Tibial nerve (tissue), 4 donors: ENCODE data around the gene PARP1. TPM values are rescaled to one million over a fixed set of nuclear protein-coding genes. Genes with fewer than 3 reads are reported as not detected.

Source experiments
- DNase-seq, 2 donors: peaks; one replicate each; pipeline ENCODE4 v3.0.0-alpha.2; 2019; ENCODE audit warnings: low spot score in 2 of 2
- H3K27ac ChIP-seq, 4 donors: fragments of 200-600 bp; sonication (generic) in 3 of 4; one replicate each; pipeline ENCODE4 v1.5.1; 2017 to 2019; ENCODE audit warnings: mild to moderate bottlenecking in 1 of 4
- H3K27me3 ChIP-seq, 2 donors: fragments of 200-600 bp; sonication (generic) in 1 of 2; one replicate each; pipeline versions ENCODE4 v1.5.1 to v1.6.0; 2017 to 2019
- H3K36me3 ChIP-seq, 3 donors: fragments of 200-600 bp; sonication (generic); one replicate each; pipeline ENCODE4 v1.5.1; 2018 to 2019
- H3K4me1 ChIP-seq, 4 donors: fragments of 200-600 bp; sonication (generic) in 3 of 4; one replicate each; pipeline ENCODE4 v1.5.1; 2017 to 2019
- H3K4me3 ChIP-seq, 4 donors: fragments of 200-600 bp; sonication (generic) in 3 of 4; one replicate each; pipeline ENCODE4 v1.5.1; 2017 to 2019; ENCODE audit warnings: mild to moderate bottlenecking in 1 of 4, moderate library complexity in 1 of 4
- H3K9me3 ChIP-seq, 4 donors: fragments of 200-600 bp; sonication (generic) in 3 of 4; one replicate each; pipeline ENCODE4 v1.5.1; 2017 to 2019
- CTCF ChIP-seq, 5 experiments: fragments of 200-600 bp in 3 of 5; fragments of 450-650 bp in 2 of 5; sonication (generic) in 3 of 5; IDR thresholded peaks; one replicate each; pipeline ENCODE4 v1.5.1; 2016 to 2019; ENCODE audit warnings: antibody characterized with exemption in 5 of 5, mild to moderate bottlenecking in 3 of 5, moderate library complexity in 2 of 5
- EP300 ChIP-seq, 2 donors: sonication (generic); formaldehyde crosslinking; IDR thresholded peaks; one replicate each; pipeline ENCODE4 v1.6.1; 2017; ENCODE audit warnings: antibody characterized with exemption in 2 of 2, mild to moderate bottlenecking in 1 of 2
- POLR2A ChIP-seq, 2 donors: fragments of 450-650 bp; IDR thresholded peaks; one replicate each; pipeline ENCODE4 v1.6.1; 2017; ENCODE audit warnings: antibody characterized with exemption in 2 of 2, mild to moderate bottlenecking in 2 of 2, moderate library complexity in 2 of 2
- WGBS, 2 donors: methylation state at CpG; one replicate each; pipeline ENCODE4 v1.1.5; 2018; 5-methylcytosine and 5-hydroxymethylcytosine counted together
- total RNA-seq, 4 donors: library from RNA; depleted of rRNA; stranded (reverse); fragments of >200 nt; gene quantifications; one replicate each; pipeline ENCODE4 v1.1.0, GENCODE V29; 2016

PARP1 gene
- total RNA-seq, 4 donors from 2014 or later, result 91.5 to 117 (median 99.5) TPM

DNA sequence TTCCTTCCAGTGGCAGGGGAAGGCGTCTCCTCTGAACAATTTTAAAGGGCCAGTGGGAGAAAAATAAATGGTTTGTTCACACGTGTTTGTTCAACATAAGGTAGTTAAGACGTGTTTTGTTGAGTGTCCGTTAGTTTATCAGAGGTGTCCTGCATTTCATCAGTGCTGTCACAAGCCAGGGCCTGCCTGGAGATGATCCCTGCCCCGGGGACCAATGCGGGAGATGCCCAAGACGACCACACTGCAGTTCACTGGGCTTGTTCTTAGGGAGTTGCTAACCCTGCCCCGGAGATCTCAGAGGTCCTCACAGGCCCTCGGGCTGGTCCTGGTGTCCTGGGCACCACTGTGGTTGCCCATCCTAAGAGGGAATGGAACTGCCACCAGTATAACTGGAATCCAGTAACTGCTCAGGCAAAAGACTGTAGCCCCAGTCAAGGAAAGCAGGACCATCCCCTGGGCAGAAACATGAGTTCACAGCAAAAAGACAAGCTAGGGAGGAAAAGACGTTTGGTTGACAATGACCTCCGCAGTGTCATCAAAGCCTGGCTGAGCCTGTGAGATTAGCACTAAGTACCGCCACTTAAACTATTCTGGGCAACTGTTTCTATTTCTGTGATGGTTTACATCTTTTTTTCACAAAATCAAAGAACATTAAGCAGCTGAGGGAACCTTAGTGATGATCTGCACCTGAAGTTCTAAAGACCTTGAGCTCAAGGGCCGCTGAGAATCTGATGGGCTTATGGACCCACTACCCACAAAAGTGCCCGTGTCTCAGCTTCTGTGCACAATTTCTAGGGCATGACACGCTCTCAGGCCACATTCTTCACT, 54.0 kb downstream of the PARP1 start:
- H3K9me3 ChIP-seq, result no peaks in the 10 kb centered on the region
- no peaks in the 10 kb centered on the region for H3K27me3 ChIP-seq
- peaks cover 0 to 27% (median 0%) of the 10 kb centered on the region in 3 donors for H3K36me3 ChIP-seq
- peaks cover 0 to 17% (median 6%) of the 10 kb centered on the region in 4 donors for H3K4me1 ChIP-seq
- H3K27ac ChIP-seq, result no peak overlapping the region
- WGBS, 2 donors, result 64 to 71% methylated on average over 15 of the region's 15 CpGs
- H3K4me3 ChIP-seq, result no peak overlapping the region
- no peak for DNase-seq
- TF ChIP-seq CTCF (IDR thresholded peaks at IDR 0.05), result no peak

DNA sequence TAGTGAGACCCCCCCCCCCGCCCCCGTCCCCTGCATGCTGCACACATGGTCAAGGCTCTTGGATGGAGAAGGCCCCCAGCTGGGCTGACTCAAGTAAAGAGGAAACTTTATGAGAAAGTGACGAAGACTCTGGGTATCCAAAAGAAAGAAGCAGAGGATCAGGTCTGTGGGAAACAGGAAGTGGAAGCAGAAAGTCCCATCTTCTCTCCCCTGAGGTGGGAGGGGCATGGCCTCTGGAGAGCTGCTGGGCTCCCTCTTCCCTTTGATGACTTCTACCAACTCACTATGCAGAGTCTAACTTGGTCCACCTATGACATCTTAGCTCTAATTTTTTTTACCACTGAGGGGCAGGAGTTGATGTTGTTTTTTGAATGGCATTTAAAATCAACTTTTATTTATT, 56.2 kb downstream of the PARP1 start:
- TF ChIP-seq CTCF (IDR thresholded peaks at IDR 0.05) (no peak), POLR2A (IDR thresholded peaks at IDR 0.05) (no peak), EP300 (IDR thresholded peaks at IDR 0.05) (no peak)
- Histone ChIP-seq H3K36me3 (peaks cover 0 to 5% (median 0%) of the 10 kb centered on the region in 3 donors), H3K4me3 (no peak overlapping the region), H3K4me1 (peaks cover 0 to 17% (median 6%) of the 10 kb centered on the region in 4 donors), H3K27ac (no peak overlapping the region), H3K9me3 (no peaks in the 10 kb centered on the region), H3K27me3 (no peaks in the 10 kb centered on the region)
- DNase-seq, result no peak
- WGBS, 2 donors, result 77 to 80% methylated on average over 3 of the region's 3 CpGs

GRCh38 chr1:226350519-226350865, 57.4 kb downstream of the PARP1 start:
- no peaks in the 10 kb centered on the region for H3K9me3 ChIP-seq
- H3K36me3 ChIP-seq, result no peaks in the 10 kb centered on the region
- peaks cover 0 to 11% (median 3%) of the 10 kb centered on the region in 4 donors for H3K4me1 ChIP-seq
- no peak for DNase-seq
- WGBS, 2 donors, result 39 to 42% methylated on average over 9 of the region's 9 CpGs
- TF ChIP-seq CTCF (IDR thresholded peaks at IDR 0.05) (no peak), EP300 (IDR thresholded peaks at IDR 0.05) (no peak), POLR2A (IDR thresholded peaks at IDR 0.05) (no peak)
- H3K27me3 ChIP-seq, result no peaks in the 10 kb centered on the region
- H3K4me3 ChIP-seq, result no peak overlapping the region
- H3K27ac ChIP-seq, result no peak overlapping the region

DNA sequence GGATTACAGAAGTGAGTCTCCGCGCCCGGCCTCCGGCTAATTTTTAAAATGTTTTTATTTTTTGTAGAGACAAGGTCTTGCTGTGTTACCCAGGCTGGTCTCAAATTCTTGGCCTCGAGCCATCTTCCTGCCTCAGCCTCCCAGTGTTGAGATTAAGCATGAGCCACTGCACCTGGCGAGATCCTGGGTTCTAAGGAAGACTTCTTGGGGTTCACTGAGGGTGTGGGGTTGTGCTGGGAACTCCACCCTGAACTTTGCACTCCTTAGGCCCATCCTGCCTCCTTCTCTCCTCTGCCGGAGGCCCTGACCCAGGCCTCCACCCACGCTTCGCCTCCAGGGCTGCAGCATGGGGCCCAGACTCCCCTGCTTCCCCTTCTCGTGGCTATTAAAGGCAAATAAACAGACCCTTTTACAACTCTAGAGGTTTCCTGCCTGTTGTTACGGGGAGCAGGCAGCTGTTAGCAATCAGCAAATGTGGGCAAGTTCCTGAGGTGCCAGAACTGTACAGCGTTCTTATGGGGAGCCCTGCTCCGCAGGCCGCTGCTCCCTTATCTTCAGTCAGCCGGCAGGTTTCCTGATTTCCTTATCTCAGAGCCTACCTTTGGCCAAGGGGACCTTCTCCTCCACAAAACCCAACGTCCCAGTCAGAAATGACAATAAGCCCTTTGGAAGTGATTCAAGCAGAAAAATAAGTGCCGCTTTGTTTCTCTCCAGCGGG, 57.9 kb downstream of the PARP1 start:
- Histone ChIP-seq H3K27me3 (no peaks in the 10 kb centered on the region), H3K4me3 (no peak overlapping the region), H3K4me1 (peaks cover 0 to 11% (median 3%) of the 10 kb centered on the region in 4 donors), H3K27ac (no peak overlapping the region), H3K36me3 (no peaks in the 10 kb centered on the region), H3K9me3 (no peaks in the 10 kb centered on the region)
- no peak for DNase-seq
- no peak for TF ChIP-seq EP300 (IDR thresholded peaks at IDR 0.05)
- TF ChIP-seq POLR2A (IDR thresholded peaks at IDR 0.05), result no peak
- no peak for TF ChIP-seq CTCF (IDR thresholded peaks at IDR 0.05)
- WGBS, 2 donors, result 31 to 34% methylated on average over 18 of the region's 18 CpGs

GRCh38 chr1:226349081-226349480, 58.8 kb downstream of the PARP1 start:
- no peak for TF ChIP-seq CTCF (IDR thresholded peaks at IDR 0.05)
- no peak for TF ChIP-seq POLR2A (IDR thresholded peaks at IDR 0.05)
- no peak for TF ChIP-seq EP300 (IDR thresholded peaks at IDR 0.05)
- Histone ChIP-seq H3K9me3 (no peaks in the 10 kb centered on the region), H3K27ac (no peak overlapping the region), H3K27me3 (no peaks in the 10 kb centered on the region), H3K4me3 (no peak overlapping the region), H3K36me3 (no peaks in the 10 kb centered on the region), H3K4me1 (peaks cover 0 to 11% (median 3%) of the 10 kb centered on the region in 4 donors)
- WGBS, 2 donors, result 88 to 91% methylated on average over 11 of the region's 11 CpGs
- DNase-seq, result no peak
